HG02623 (cell line): ENCODE measurements around the gene LRRC27.
"Not testable (repeated sequence)": the region's sequence is repeated elsewhere in the genome, so short reads cannot be mapped to it uniquely, and the experiment has no call there.

Experiments used
- ATAC-seq: cut with Tn5 transposase; IDR thresholded peaks from one replicate; pipeline ENCODE4 v1.9.1; 2021; ENCODE audit warnings: moderate library complexity; ENCODE audit not compliant: unreplicated experiment

The LRRC27 gene

DNA sequence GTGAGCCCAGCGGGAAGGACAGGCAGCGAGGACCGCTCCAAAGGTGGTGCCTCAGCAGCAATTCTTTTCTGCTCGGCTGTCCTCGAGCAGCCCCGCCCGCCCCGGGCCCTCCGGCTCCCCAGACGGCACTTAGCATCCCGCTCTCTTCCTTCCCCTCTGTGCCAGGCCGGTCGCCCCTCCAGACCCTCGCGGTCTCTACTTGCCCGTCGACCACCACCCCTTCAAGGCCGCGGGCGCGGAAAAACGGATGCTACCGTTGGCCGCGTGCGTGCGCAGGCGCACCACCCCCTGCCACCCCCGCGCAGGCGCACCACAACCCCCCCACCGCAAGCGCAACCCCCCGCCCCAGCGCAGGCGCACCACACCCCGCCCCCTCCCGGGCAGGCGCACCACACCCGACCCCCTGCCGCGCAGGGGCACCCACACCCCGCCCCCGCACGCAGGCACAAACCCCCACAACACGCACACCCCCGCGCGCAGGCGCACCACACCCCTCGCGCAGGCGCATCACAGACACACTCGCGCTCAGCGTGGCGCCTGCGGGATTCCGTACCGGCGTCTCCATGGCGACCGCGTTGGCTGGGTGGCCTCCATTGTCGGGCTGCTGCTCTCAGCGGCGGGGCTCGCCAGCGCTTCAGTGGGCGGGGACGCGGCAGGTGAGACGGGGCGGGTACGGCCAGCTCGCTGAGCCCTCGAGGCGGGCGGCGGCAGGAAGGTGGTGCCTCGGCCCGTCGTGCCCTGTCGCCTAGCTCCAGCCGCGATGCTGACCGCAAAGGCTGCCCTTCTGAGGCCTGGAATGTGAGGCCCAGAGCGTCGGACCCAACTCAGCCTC lies at the start of gene LRRC27:
LRRC27 (plus strand) TSS at position 593 of the 832 bp plus-strand sequence. CDS start 1,332 bp downstream, outside the sequence.
- peak; percentile 76 for ATAC-seq

DNA sequence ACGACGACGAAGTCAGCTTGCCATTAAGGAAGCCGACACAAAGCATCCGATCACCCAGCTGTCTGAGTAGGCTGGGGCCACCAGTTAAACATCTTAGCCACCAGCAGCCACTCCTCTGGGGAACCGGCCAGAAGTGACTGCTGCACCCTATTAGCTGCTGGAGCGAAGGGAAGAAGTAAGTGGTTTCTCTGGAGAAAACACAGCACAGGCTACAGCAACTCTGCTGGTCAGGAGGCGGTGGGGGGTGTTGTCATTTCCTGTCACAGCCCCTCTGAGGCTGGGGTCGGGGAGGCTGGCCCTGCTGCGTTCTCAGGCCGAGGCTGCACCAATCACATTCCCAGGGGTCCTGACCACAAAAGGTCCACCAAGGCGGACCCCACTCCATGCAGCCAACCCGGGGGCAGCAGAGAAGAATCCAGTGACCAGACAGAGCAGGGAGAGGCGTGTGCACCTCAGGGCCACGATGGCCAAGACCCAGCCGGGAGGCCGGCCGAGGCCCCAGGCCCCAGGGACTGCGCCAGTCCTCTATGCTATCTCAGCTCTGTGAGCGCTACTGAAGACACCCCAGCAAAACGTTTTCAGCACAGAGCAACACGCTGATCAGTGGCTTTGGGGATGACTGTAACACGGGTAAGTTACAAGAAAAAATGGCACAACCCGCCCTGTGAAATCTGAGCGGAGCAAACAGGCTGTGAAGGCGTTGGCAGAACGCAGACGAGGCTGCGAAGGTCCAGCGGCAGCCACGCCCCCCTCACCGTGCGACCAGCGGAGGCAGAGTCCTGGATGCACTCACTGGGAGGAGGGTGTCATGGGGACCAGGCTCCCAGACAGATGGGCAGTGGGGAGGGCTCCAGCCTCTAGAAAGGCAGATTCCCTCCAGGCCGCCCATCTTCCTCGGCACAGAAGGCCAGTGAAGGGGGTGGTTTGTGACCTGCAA lies 49.1 kb upstream of the LRRC27 start:
- ATAC-seq: no peak

DNA sequence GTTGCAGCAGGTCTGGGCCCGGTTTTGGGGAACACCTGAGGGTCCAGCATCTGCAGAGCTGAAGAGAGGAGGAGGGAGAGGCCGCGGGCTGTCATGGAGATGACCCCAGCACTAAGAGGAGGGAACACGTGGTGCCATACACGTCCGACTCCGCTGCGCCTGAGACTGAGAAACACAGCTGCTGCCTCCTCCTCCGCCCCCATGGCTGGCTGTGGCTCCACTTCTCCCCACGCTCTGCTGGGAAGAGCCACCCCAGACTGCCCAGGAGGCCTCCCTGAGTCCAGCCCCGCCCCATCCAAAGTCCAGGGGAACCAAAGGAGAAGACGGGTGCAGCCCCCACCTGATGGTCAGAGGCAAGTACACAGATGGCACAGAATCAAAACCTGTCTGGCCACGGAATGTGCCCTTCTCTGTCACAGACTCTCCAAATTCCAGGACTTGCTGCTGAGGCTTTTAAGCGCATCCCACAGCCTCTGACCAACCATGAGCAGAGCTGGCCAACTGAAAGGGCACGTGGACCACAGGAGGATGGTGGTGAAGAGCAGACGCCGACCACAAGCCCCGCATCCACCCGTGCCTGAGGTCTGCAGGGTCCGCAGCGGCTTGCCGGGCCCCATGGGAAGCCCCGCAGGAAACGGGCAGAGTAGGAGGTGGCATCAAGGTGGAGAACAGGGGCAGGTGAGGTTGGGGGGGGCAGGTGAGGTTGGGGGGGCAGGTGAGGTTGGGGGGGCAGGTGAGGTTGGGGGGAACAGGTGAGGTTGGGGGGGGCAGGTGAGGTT lies 48.2 kb upstream of the LRRC27 start:
- no peak for ATAC-seq

DNA sequence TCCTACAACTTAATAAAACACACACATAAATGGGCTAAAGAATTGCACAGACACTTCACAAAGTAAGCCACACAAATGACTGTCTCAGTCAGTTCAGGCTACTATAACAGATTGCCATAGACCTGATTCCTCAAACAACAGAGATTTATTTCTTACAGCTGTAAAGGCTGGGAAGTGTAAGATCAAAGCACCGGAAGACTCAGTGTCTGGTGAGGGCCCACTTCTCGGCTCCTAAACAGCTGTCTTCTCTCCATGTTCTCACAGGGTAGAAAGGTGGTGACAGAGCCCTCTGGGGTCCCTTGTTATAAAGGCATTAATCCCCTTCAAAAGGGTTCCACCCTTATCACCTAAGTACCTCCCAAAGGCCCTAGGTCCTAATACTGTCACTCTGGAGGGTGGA lies 42.6 kb upstream of the LRRC27 start:
- no peak for ATAC-seq

DNA sequence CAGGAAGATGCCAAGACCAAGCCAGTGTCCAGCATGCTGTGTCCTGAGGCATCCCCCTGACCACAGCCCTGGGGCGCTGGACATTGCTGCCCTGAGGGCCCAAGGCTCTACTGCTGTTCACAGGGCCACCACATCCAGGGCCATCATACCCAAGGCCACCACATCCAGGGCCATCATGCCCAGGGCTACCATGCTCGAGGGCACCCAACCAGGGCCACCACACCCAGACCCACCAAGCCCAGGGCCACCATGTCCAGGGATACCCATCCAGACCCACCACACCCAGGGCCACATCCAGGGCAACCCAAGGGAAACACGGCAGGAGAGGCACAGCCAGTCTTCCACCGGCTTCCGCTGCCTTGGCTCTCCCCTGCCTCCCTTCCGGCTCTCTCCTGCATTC lies 41.4 kb upstream of the LRRC27 start:
- ATAC-seq: no peak

DNA sequence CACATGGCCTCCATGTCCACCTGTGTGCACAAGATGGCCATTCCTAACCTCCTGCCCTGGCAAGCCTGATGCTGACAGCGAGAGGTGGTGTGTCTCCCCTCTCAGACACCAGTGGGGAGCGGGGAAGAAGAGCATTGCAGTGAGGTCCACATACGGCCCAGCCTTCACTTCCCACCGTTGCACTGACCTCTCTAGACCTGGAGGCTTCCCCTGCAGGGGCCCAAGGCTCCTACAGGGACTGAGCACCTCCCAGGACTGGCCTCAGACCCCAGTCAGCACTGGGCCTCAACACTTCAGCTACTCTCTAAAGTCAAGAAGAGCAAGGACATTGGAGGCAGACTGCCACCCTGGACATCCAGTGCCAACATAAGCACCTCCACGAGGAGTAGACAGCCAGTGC lies 40.2 kb upstream of the LRRC27 start:
- no peak for ATAC-seq

DNA sequence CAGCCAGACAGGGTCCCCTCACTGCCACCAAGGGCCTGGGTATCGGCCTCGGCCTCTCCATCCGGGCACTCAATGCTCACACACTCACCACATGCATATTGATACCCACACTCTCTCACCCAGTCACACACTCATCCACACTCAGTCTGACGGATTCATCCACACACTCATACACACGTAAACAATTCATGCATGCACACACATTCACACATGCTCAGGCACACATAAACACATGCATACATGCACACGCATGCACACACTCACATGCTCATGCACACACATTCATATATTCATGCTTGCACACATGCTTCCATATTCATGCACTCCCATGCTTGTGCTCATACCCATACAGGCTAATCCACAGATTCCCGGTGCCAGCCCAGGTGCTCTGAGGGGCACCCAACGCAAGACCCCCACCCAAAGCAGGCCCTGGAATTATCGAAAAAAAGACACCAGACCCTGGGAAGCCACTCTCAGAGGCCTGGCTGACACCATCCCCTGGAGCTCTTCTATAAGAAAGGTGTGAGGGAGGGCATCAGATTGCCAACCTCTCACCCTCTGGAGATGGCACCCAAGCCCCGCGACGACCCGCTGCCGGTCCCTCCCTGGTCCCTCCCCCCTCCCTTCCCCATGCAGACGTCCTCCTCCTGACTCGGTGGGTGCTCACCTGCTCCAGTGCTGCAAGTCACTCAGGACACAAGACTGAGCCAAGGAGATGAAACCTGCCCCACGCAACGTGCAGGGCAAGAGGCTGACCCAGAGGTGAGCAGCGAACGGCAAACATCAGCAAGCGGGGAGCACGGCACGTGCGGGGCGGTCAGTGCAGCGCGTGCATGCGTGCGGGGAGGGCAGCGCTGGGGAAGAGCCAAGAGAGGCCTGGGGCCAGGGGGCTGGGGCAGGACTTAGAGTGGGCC lies 39.4 kb upstream of the LRRC27 start:
- ATAC-seq: no peak

DNA sequence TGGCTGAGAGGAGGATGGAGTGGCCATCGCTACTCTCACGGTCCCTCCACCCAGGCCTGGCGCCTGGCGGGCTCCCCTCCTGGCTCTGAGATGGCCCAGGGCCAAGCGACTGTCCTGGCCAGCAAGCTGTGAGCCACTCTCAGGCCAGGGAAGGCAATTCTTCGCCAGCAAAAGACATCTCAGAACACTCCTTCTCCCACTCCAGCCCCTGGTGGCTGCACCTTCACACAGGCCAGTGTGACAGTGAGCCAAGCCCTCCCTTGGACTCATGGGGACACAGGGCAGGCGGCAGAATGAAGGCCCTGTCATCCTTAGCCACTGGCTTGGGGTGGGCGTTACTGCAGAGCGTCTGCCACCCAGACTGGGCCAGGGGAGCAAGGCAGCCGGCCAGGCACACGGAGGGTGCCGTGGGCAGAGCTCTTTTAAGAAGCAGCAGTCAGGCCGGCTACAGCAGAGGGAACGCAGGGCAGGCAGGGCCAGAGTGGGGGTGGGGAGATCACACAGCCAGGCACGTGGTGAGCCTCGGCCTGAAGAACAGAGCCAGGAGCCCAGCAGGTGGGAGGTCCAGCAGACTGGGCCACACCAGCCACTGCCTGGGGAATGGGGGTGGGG lies 38.7 kb upstream of the LRRC27 start:
- ATAC-seq: no peak

DNA sequence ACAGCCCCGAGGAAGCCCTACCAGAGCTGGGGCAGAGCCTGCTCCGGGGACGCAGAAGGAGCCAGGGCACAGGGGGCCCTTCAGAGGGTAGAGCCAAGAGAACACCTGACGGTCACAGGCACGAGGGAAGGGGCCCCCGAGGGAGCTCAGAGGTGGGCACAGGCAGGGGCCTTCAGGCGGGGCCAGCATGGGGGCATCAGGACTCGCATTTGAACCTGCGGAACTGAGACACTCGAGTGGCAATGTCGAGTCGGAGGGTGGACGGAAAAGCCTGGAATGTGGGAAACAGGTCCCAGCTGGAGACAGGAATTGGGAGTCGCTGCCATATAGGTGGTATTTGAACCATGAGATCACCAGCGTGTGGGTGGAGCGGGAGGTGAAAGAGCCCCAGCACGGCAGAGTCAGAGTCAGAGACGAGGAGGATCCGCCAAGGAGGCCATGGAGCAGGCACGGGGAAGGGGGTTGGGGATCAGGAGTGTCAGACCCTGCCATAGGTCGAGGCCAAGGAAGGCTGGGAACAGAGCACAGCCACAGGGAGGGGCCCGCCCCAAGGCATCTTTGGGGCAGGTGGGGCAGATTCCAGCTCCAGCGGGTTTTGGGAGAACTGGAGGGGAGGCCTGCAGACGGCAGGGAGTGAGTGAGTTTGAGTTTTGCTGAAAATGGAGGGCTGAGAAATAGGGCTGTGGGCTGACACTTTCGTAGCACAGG lies 38.0 kb upstream of the LRRC27 start:
- ATAC-seq: no peak

DNA sequence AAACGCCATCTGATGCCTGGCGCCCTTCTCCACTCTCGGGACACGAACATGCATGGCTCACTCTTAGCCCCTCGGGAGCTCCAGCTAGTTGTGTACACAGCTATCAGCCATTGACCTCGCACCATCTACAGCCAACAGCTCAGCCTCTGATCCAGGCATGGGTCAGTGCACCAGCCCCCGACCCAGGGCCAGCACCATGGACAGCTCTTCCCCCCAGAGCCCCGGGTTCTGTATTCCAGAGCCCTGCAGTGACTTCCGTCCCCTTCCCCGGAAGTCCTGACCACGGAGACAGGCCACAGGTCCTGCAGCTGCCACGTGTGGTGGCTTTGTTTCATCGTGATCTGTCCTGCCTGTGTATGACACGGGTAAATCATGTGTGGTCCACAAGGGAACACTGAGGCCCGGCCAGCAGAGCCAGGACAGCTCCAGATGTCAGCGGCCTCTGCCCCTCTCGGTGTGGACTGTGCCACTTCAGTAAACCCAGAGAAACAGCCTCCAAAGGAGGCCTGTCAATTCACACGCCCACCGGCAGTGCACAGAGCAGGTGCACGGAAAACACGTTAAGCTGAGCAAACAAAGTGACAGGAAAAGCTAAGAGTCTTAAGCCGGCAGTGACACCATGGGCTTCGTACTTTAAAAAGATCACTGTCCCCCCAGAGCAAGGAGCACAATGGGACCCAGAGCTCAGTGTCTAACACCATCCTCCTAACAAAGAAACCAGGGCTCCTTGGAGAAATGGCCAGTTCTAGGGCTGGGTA lies 37.3 kb upstream of the LRRC27 start:
- no peak for ATAC-seq

DNA sequence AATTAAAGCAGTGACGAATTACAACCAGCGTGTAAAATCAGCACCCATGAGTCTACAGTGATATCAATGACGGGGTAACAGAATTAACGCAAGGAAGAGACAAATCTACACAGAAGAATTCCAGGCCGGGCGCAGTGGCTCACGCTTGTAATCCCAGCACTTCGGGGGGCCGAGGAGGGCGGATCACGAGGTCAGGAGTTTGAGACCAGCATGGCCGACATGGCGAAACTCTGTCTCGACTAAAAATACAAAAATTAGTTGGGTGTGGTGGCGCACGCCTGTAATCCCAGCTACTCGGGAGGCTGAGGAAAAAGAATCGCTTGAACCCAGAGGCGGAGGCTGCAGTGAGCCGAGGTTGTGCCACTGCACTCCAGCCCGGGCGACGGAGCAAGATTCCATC lies 36.5 kb upstream of the LRRC27 start:
- not testable (repeated sequence) for ATAC-seq

DNA sequence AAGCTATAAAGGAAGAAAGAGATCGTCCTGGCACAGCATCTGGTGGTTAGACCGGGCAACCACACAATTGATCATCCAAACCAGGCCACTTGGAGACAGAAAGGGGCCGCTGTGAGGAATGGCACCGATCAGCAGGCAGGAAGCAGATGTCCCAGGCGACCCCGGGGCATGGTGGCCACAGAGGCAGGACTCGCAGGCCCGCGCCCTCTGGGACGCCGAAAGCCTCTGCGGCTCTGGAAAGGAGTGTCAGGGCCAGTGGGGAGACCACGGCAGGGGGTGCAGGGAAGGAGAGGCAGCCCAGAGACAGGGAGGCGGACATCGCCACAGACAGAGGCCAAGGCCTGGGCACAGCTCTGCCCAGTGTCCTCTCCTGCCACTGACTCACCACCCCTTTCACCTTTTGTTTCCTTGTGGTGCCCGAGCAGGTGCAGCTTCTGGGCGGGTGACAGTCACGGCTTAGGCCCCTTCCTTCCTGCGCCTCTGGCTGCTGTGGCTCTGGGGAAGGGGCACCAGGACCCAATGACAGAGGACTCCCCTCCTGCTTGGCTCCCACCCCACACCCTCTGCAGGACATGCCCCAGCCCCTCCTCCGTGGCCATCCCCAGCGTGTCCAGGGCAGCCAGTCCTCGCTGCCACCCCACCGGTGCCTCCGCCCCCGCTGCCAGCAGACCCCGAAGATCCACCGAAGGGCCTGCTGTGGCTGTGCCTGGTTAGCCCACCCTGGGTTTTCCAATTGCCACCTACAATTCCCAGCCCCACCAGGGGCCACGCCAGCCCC lies 35.1 kb upstream of the LRRC27 start:
- no peak for ATAC-seq

DNA sequence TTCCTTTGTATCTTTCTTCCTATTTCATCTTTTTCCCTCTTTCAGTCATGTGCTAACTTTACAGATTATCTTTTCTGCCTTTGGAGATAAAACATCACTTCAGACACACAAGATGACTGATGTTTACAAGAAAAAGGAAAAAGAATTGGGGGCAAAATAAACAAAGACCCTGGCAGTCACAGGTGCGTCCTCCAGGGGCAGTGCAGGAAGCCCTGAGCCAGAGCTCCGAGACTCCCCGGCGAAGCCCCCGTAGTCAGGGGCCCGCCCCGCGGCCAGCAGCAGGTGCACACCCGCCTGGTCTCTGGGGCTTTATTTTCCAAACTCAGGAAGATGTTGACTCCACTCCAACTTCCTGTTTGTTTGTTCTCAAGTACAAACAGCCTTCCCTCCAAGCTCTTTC lies 34.5 kb upstream of the LRRC27 start:
- no peak for ATAC-seq

DNA sequence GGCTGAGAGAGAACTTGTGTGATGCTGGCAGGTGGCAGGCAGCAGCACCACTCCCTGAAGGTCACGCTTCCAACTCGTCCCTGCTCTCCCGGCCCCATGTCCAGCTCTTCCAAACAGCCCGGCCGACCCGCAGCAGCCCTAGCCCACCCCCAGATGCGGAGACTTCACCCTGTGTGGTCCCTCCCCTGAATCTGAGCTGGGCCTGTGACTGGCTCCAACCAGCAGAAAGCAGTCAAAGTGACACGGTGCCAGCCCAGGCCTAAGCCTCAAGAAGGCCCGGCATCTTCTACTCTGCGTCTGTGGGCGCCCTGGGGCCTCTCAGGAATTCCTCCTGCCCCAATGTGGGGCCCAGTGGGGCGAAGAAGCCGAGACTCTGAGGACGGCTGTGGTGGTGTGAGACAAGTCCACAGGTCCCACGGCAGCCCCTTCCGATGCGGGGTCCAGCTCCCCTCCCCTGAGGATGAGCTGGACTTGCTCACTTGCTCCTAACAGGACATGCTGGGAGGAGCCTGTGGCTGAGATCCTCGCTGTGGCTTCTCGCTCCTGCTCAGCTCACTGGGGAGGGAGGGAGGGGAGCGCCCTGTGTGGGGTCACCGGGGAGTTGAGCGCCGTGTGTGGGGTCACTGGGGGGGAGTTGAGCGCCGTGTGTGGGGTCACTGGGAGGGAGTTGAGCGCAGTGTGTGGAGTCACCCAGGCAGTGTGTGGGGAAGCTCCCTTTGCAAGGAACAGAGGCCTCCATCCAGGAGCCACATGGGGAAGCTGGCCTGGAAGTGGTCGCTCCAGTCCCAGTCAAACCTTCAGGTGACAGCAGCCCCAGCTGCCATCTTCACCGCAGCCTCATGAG lies 33.7 kb upstream of the LRRC27 start:
- ATAC-seq: no peak

DNA sequence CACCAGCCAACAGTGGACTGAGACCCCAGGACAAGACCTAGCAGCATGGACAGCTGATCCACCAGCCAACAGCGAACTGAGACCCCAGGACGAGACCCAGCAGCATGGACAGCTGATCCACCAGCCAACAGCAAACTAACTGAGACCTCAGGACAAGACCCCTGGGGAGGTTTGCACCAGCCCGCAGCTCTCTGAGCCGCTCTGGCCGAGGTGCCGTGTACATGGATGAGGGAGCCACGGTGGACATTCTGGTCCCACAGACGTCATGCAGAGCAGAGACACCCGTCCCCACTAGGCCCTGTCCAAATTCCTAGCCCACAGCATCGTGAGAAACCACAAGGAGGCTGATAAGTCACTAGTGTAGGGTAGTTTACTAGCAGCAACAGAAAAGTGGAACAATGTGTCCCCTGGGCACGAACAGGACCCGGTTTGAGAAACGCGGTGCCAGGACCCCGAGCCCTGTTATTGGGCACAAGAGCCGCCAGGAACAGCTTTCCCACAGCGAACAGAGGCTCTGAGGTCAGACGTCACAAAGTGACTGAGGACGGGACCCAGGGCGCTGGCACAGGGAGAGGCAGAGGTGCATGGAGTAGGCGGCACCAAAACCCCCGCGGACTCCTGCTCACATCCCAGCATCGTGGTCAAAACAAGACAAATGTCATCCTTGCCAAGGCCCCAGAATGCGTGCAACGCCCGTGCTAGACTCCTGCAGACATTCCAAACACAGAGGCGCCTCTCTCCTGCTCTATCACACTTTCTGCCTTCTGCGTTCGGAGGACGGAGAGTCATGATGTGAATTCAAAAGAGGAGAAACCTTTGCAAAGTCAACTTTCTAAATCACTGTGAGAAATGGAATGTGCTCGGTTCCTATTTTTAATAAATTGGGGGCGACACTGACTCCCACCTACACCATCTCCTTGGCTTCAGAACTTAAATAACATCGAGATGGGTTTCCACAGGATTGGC lies 32.3 kb upstream of the LRRC27 start:
- no peak for ATAC-seq
